T47D (cell line): ENCODE measurements around the gene CDH13.

Source experiments
- DNase-seq, 2 experiments: peaks; one replicate each; pipeline versions ENCODE4 v3.0.0 to v3.0.0-alpha.2; 2011 to 2012; ENCODE audit warnings: low read depth in 1 of 2, low spot score in 1 of 2
- JUND ChIP-seq: IDR thresholded peaks from 2 replicates; pipeline ENCODE4 v1.6.1; 2012; ENCODE audit warnings: low read depth
- in situ Hi-C: cut with HindIII; loops from 2 replicates; pipeline ENCODE4 v1.10.0; 2016; ENCODE audit warnings: low sequenced_read_pairs, low pct_unique_long_range_greater_than_20kb

The CDH13 gene

DNA sequence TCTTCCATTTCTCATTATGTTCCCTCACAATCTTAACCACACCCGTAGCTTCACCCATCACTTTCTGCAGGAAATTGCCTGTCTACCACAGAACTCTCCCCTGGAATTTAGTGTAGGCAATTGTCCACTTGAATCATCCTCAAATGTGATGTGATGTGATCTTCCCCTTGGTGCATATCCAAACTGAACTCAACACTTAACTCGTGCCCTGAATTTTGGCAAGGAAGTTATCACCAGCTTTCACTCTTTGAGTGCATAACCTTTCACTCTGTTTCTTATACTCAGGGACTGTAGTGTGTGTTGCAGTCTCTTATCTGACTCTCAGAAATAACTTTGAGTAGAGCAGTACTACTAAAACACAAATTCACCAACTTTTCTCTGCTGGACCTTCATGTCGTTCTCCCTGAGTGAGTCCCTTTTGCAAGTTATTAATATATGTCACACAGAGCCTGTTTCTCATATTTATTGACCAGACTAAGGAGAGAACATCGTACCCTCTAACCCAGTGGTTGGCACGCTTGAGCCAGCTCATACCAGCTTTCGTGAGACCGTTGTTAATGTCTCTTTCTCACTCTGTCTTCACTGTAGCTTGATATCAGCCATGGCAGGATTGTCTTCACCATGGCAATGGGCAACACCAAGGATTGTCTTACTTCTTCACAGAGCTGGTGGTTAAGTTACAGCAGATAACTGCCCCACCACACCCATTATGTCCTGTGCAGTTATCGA lies 622.1 kb downstream of the CDH13 start:
- no peak for DNase-seq
- in situ Hi-C loops = no loop called here
- no peak for TF ChIP-seq JUND

DNA sequence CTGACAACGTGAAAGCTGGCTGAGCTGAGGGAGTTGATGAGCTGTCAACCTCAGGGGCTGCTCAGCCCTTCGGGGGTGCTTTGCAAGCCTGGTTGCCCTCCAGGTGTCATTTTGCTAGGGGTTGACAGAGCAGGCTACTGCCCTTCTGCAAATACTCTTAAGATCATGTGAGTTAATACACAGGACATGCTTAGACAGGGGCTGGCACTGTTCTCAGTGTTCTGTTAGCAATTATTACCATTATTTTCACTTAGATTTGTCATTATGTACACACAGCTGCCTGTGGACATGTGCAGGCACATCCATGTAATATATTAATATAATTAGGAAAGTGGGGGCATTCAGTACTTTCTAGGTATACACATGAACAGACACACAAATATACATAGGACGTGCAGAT lies 626.8 kb downstream of the CDH13 start:
- DNase-seq = no peak
- TF ChIP-seq JUND = no peak
- in situ Hi-C loops = no loop called here

DNA sequence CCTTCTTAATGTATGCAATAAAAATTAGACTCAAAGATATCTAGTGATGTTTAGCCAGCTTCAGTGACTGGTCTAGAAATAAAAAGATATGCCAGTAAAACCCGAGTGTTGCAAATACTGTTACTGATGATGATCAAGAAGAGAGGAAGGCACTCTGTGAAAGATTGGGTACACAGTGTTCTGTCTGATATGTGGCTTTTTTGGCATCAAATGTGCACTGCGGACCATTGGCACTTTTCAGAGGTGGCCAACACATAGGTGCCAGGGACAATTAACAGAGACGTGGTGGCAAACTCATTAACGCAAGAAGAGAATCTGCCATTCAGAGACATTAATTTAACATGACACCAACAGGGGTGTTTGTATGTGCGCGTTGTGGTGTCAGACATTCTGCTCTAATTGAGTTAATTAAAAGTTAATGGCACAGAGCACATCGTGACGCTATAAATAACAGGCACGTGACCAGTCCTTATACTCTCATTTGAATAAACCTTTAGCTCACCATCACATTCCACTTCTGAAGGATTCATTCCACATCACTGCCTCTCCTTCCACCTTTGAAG lies 631.7 kb downstream of the CDH13 start:
- DNase-seq = no peak
- no peak for TF ChIP-seq JUND
- in situ Hi-C loops = no loop called here

DNA sequence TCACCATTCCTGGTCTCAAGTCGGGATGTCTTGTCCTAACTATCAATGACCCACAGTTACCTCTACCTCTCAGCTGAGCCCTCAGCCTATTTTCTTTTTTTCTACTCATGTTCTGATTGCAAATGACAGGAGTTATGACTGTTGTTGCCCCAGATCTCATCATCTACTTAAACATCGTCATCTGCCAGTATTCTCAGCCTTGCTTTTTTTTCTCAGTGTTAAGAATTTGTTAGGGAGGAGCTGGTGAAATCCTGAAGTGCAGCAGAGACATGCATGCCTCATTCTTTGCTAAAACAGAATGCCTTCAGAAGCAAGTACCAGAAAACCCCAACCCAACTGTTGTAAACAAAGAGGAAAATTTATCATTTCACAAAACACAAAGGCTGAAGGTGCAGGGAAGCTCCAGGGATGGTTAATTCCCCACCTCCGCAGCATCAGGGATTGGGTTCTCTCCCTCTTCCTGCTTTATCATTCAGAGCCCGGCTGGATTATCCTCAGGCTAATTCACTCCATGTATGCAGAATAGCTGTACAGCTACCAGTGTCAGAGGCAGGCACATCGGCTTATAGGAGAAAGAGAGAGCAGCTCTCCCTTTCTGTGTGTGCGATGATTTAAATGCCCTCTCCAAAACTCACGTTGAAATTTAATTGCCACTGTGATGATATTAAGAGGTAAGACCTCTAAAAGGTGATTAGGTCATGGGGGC lies 640.2 kb downstream of the CDH13 start:
- TF ChIP-seq JUND = no peak
- no peak for DNase-seq
- in situ Hi-C loops = no loop called here

DNA sequence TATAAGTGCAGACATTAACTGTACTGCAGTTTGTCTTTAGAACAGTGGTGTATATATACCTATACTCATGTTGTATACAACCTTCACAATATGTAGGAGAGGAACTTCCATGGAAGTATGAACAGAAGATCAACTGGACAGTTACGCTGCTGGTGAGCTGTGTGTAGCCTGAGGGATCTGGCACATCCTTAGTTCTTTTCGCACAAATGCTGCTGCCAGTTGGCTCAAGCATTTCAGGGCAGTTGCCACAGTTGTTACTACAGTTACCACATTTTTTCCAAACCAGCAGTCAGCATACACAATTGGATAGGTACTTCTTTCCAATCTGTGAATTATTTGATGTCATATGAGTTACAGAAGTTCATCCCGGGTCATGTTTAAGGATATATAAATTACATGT lies 641.4 kb downstream of the CDH13 start:
- in situ Hi-C loops = no loop called here
- DNase-seq = no peak
- TF ChIP-seq JUND = no peak

DNA sequence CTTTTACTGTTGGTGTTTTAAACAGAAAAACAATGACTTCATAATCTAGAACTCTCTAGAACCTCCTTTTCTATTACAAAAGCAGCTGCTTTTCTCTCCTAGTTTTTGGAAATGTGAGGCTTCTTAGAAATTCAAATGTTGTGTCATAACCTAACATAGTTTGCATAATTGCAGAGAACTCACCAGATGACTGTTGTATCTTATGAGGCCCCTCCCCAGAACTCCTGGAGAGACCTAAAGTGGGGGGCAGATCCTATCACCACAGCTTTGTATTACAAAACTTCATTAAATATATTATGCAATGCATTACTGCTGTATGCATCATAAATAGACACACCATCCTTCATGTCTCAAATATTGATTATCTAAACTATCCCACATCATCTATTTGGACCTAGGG lies 642.3 kb downstream of the CDH13 start:
- DNase-seq = no peak
- in situ Hi-C loops = no loop called here

DNA sequence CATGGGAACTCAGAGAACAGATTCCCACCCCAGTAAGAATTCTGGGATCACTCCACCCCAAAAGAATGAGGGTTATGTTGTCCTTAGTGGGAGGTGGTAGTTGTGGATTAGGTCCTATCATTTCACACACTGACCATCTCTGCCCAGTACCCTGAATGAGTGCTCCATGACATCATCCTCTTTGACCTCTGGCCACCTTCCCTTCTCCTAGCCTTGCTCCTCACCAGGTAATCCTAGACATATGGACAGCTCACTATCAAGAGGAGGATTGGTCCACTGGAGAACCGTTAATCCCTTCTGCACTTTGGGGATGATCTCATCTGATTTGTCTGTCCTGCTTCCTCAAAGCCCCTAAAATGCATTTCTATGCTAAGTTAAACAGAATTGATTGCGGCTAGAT lies 642.8 kb downstream of the CDH13 start:
- in situ Hi-C loops = no loop called here
- no peak for TF ChIP-seq JUND

More for the DNA sequence above, 642.3 kb downstream of the CDH13 start:
- TF ChIP-seq JUND = no peak

DNA sequence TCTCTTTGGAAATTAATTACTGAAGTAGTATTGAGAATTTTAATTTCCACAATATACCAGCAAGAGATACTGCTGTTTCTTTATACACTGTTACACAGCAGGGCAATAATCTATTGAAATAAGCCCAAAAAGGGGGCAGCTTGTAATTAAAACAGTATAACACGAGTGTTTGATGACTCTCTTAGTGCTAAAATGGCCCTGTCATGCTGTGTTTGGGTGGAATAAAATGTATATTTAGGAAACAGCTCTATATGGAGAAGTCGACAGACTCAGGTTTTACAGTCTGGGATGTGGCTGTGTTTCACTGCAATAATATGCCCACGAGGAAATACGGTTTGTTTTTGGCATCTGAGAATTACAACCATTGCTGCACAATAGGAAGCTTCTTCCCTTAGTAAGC lies 643.3 kb downstream of the CDH13 start:
- in situ Hi-C loops = no loop called here
- TF ChIP-seq JUND = no peak
- no peak for DNase-seq

More for the DNA sequence above, 642.8 kb downstream of the CDH13 start:
- DNase-seq = no peak

DNA sequence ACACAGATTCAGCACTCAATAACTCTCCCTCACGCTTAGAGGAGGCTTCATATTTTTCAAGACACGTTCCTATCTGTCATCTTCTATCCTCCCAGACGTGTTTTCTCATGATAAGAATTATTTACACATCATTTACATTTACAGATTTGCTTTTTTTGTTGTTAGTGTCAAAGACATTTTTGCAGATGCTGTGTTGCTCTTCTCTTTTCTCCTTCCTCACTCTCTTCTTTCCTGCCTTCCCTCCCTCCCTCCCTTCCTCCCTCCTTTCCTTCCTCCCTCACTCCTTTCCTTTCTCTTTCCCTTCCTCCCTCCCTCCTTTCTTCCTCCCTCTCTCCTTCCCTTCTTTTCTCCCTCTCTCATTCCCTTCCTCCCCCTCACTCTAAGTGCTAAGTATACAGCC lies 643.9 kb downstream of the CDH13 start:
- in situ Hi-C loops = no loop called here

DNA sequence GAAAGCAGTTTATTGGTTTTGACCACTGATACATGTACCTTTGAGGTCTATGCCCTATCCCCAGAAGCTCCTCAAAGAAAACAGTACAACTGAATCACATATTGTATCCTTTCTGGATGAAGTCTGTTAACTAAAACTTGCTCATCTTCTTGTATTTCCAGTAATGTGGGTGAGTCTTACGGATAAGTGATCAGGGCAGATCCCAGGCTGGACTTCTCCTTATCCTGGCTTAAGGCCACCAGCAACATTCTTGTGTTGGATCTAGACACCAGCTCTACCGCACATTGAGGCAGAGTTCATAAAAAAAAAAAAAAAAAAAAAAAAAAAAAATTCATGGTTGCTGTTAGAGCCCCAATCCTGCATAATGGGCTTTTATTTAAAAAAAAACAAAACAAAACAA lies 644.4 kb downstream of the CDH13 start:
- in situ Hi-C loops = no loop called here
- DNase-seq = no peak

More for the DNA sequence above, 643.9 kb downstream of the CDH13 start:
- no peak for TF ChIP-seq JUND
- DNase-seq = no peak

DNA sequence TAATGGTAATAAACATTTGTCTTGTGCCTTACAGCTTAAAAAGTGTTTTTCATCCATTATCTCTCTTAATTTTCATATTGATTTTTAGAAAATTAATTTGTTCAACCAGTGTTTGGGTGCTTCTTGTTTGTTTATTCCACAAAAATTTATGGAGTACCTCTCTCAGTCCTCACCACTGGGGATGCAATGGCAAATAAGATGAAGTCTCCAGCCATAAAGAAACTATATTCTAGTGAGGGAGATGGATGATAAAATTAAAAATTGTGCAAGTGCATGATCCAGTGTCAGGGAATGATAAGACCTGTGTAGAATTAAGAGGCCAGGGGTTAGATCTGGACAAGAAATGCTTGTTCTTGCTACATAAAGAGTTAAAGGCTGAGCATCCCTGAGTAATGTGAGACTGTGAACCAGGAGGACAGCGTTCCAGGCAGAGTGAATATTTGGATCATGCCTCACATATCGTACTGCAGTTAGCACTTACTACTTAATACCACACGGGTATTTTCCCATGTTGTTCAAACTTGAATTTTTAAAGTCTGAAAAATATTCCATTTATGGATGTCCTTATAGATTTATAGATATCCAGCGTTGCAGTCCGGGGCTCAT lies 645.3 kb downstream of the CDH13 start:
- no peak for TF ChIP-seq JUND

More for the DNA sequence above, 644.4 kb downstream of the CDH13 start:
- TF ChIP-seq JUND = no peak

DNA sequence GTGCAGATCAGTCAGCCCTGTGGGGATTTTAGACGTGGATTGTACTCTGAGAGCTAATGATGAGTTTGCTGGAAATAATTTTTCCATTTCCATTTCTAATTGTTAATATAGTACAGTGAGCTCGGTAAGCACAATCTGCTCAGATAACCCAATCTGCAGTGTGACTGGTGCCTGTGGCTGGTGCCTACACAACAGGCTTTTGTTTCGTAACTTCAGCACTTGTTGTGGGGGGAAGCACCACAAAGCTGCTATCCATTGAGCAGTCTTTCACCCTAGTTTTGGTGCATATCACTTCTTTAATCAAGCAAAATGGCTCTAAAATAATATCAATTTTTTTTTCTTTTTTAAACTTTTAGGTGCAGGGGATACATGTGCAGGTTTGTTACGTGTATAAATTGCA lies 646.1 kb downstream of the CDH13 start:
- TF ChIP-seq JUND = no peak
- in situ Hi-C loops = no loop called here
- no peak for DNase-seq

More for the DNA sequence above, 645.3 kb downstream of the CDH13 start:
- no peak for DNase-seq
- in situ Hi-C loops = no loop called here

DNA sequence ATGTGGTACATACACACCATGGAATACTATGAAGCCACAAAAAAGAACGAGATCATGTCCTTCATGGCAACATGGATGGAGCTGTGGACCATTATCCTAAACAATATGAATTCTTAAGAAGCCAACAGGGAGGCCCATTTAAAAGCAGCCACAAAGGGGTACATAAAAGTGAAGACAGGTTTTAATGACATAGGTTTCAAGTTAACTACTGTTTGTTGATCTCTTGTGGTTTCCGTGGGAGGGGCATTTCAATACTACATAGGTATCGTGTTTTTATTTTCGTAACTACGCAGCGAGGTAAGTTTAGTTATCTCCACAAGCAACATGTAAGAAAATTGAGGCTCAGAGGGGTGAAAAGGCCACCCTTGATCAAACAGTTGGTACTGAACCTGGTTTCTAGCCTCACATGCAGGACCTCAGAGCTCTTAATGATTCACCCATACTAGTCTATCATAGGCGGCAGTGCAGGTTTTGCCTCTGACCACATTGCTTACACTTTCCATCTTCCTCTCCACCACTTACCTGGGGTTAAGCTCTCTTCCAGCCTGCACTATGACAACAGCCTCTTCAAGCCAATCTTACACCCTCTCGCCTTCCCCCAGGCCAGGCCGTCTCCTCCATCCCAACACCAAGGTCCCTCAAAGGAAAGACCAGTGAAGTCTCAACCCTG lies 646.9 kb downstream of the CDH13 start:
- in situ Hi-C loops = no loop called here
- TF ChIP-seq JUND = no peak
- DNase-seq = no peak
